Upper lobe of left lung (tissue), 4 donors: ENCODE measurements around the gene PPFIA4.

Experiments used
- EP300 ChIP-seq, 4 donors: sonication (generic); formaldehyde crosslinking; IDR thresholded peaks; one replicate each; pipeline ENCODE4 v1.5.1; 2017; ENCODE audit warnings: antibody characterized with exemption in 4 of 4, control low read depth in 2 of 4
- POLR2A ChIP-seq, 4 donors: fragments of 450-650 bp; IDR thresholded peaks; one replicate each; pipeline ENCODE4 v1.5.1; 2016 to 2017; ENCODE audit warnings: antibody characterized with exemption in 4 of 4, mild to moderate bottlenecking in 2 of 4

- TF ChIP-seq EP300 (IDR thresholded peaks at IDR 0.05) (no peak), POLR2A (IDR thresholded peaks at IDR 0.05) (no peak)
These were observed 57.2 kb downstream of the PPFIA4 start for GRCh38 chr1:203083463-203083921.
